Hematopoietic multipotent progenitor cell treated with erythropoietin and hydrocortisone succinate and interleukin-3 and kit ligand, for 17 days (in vitro differentiated cells): ENCODE data around the gene MAPK1.
"Not testable (repeated sequence)": the region's sequence is repeated elsewhere in the genome, so short reads cannot be mapped to it uniquely, and the experiment has no call there.

Experiments used
- DNase-seq: peaks from one replicate; pipeline ENCODE4 v3.0.0-alpha.2; 2015; ENCODE audit warnings: low spot score

Gene MAPK1

GRCh38 chr22:21881841-21882753 lies 14.7 kb upstream of the MAPK1 start:
- no peak for DNase-seq

GRCh38 chr22:21876486-21877176 lies 9.2 kb upstream of the MAPK1 start:
- no peak for DNase-seq

- DNase-seq = not testable (repeated sequence)
These were observed 7.5 kb upstream of the MAPK1 start for GRCh38 chr22:21874953-21875352.

- DNase-seq = no peak
These were observed 6.2 kb upstream of the MAPK1 start for GRCh38 chr22:21873619-21874018.

GRCh38 chr22:21872741-21873140 lies 5.3 kb upstream of the MAPK1 start:
- DNase-seq = not testable (repeated sequence)

- DNase-seq = no peak
These were observed 1.2 kb upstream of the MAPK1 start for GRCh38 chr22:21868651-21869050.

GRCh38 chr22:21866833-21867527 lies 465 bp downstream of the MAPK1 start:
- DNase-seq = no peak

GRCh38 chr22:21865041-21865440 lies 2.4 kb downstream of the MAPK1 start:
- peak; percentile 76 for DNase-seq

GRCh38 chr22:21862386-21863245 lies 4.8 kb downstream of the MAPK1 start:
- DNase-seq = peak; percentile 62

GRCh38 chr22:21861851-21862250 lies 5.6 kb downstream of the MAPK1 start:
- peak; percentile 66 for DNase-seq

- DNase-seq = peak; percentile 66
These were observed 6.1 kb downstream of the MAPK1 start for GRCh38 chr22:21861264-21861848.

- peak; percentile 81 for DNase-seq
These were observed 6.9 kb downstream of the MAPK1 start for GRCh38 chr22:21860491-21861039.

- peak; percentile 43 for DNase-seq
These were observed 9.2 kb downstream of the MAPK1 start for GRCh38 chr22:21858025-21858764.

- DNase-seq = peak; percentile 9
These were observed 9.9 kb downstream of the MAPK1 start for GRCh38 chr22:21857481-21857914.

- DNase-seq = peak; percentile 3
These were observed 10.6 kb downstream of the MAPK1 start for GRCh38 chr22:21856868-21857267.

GRCh38 chr22:21856197-21856596 lies 11.2 kb downstream of the MAPK1 start:
- DNase-seq = no peak

- peak; percentile 6 for DNase-seq
These were observed 11.8 kb downstream of the MAPK1 start for GRCh38 chr22:21855676-21856075.

- no peak for DNase-seq
These were observed 16.8 kb downstream of the MAPK1 start for GRCh38 chr22:21850660-21851059.

- no peak for DNase-seq
These were observed 18.0 kb downstream of the MAPK1 start for GRCh38 chr22:21849489-21849888.

- not testable (repeated sequence) for DNase-seq
These were observed 19.4 kb downstream of the MAPK1 start for GRCh38 chr22:21848057-21848456.
